NCI-H2196 treated with DMSO at 0.1 percent for 48 hours (cell line): ENCODE results near the gene AMZ1.

ENCODE experiments used
- DNase-seq: peaks from one replicate; lab custom pipeline; 2025; ENCODE audit not compliant: unreplicated experiment; lab: John Stamatoyannopoulos, UW

The AMZ1 gene

GRCh38 chr7:2651336-2651735 is 36.7 kb upstream of the AMZ1 start:
- no peak for DNase-seq

- DNase-seq, result no peak
Measured at GRCh38 chr7:2651847-2652735, 35.9 kb upstream of the AMZ1 start.

- no peak for DNase-seq
Measured at GRCh38 chr7:2652736-2653060, 35.3 kb upstream of the AMZ1 start.

GRCh38 chr7:2654059-2654458 is 33.9 kb upstream of the AMZ1 start:
- no peak for DNase-seq

GRCh38 chr7:2655870-2656614 is 32.0 kb upstream of the AMZ1 start:
- no peak for DNase-seq

- DNase-seq, result no peak
Measured at GRCh38 chr7:2657208-2657607, 30.8 kb upstream of the AMZ1 start.

GRCh38 chr7:2657920-2658671 is 29.9 kb upstream of the AMZ1 start:
- DNase-seq, result no peak

GRCh38 chr7:2658941-2659340 is 29.1 kb upstream of the AMZ1 start:
- no peak for DNase-seq

- no peak for DNase-seq
Measured at GRCh38 chr7:2659556-2660358, 28.2 kb upstream of the AMZ1 start.

GRCh38 chr7:2660359-2661095 is 27.5 kb upstream of the AMZ1 start:
- no peak for DNase-seq

- DNase-seq, result no peak
Measured at GRCh38 chr7:2661096-2661449, 26.9 kb upstream of the AMZ1 start.

GRCh38 chr7:2661602-2662272 is 26.3 kb upstream of the AMZ1 start:
- DNase-seq, result no peak

- no peak for DNase-seq
Measured at GRCh38 chr7:2662273-2663120, 25.5 kb upstream of the AMZ1 start.

GRCh38 chr7:2663121-2663886 is 24.7 kb upstream of the AMZ1 start:
- no peak for DNase-seq

- DNase-seq, result no peak
Measured at GRCh38 chr7:2663960-2664359, 24.0 kb upstream of the AMZ1 start.

- no peak for DNase-seq
Measured at GRCh38 chr7:2665359-2665791, 22.6 kb upstream of the AMZ1 start.

GRCh38 chr7:2666155-2666554 is 21.8 kb upstream of the AMZ1 start:
- DNase-seq, result no peak

GRCh38 chr7:2666588-2667250 is 21.3 kb upstream of the AMZ1 start:
- no peak for DNase-seq
